Body of pancreas (tissue), 4 donors: Measurements from ENCODE around the gene SMAD2.

ENCODE experiments used
- POLR2A ChIP-seq, 3 donors: fragments of 450-650 bp; IDR thresholded peaks; one replicate each; pipeline ENCODE4 v1.6.1; 2016; ENCODE audit warnings: antibody characterized with exemption in 3 of 3, mild to moderate bottlenecking in 2 of 3
- TF ChIP-seq, protein P1 (sequence below), 7 experiments: fragments of 450-650 bp in 4 of 7; fragments of 200-600 bp in 3 of 7; sonication (generic) in 3 of 7; IDR thresholded peaks; one replicate each; pipeline ENCODE4 v1.5.1; 2016 to 2019; ENCODE audit warnings: antibody characterized with exemption in 7 of 7

DNA sequence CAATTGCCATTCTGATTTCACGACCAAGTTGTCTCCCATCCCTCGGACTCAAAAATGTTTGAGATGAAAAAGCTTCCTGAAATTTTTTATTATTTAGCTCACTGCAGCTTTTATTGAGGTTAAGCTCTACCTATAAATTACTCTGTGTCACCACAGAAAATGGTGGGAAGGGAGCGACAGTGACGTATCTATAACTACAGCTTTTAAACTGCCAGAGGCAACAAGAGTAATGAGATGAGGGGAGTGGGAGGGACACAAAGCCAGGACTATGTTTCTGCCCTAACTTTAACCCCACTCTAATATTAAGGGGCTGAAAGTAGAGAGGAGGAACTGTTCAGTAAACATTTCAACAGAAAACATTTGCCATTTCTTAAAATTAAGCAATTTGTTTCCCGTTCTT, 37.4 kb downstream of the SMAD2 start:
- TF ChIP-seq, protein P1, sequence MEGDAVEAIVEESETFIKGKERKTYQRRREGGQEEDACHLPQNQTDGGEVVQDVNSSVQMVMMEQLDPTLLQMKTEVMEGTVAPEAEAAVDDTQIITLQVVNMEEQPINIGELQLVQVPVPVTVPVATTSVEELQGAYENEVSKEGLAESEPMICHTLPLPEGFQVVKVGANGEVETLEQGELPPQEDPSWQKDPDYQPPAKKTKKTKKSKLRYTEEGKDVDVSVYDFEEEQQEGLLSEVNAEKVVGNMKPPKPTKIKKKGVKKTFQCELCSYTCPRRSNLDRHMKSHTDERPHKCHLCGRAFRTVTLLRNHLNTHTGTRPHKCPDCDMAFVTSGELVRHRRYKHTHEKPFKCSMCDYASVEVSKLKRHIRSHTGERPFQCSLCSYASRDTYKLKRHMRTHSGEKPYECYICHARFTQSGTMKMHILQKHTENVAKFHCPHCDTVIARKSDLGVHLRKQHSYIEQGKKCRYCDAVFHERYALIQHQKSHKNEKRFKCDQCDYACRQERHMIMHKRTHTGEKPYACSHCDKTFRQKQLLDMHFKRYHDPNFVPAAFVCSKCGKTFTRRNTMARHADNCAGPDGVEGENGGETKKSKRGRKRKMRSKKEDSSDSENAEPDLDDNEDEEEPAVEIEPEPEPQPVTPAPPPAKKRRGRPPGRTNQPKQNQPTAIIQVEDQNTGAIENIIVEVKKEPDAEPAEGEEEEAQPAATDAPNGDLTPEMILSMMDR (IDR thresholded peaks at IDR 0.05) = no peak
- no peak for TF ChIP-seq POLR2A (IDR thresholded peaks at IDR 0.05)
